Activated CD8-positive, alpha-beta memory T cell treated with anti-CD3 and anti-CD28 coated beads, Interleukin-2, amount 50 U/mL, for 1 hour (primary cell): Measurements from ENCODE around the gene COA3.
A peak's percentile ranks its signal among the peaks of the same experiment; 100 is the strongest.

Source experiments
- DNase-seq: peaks from one replicate; pipeline ENCODE4 v3.0.0-alpha.2; 2020; ENCODE audit errors: extremely low read depth

The COA3 gene

DNA sequence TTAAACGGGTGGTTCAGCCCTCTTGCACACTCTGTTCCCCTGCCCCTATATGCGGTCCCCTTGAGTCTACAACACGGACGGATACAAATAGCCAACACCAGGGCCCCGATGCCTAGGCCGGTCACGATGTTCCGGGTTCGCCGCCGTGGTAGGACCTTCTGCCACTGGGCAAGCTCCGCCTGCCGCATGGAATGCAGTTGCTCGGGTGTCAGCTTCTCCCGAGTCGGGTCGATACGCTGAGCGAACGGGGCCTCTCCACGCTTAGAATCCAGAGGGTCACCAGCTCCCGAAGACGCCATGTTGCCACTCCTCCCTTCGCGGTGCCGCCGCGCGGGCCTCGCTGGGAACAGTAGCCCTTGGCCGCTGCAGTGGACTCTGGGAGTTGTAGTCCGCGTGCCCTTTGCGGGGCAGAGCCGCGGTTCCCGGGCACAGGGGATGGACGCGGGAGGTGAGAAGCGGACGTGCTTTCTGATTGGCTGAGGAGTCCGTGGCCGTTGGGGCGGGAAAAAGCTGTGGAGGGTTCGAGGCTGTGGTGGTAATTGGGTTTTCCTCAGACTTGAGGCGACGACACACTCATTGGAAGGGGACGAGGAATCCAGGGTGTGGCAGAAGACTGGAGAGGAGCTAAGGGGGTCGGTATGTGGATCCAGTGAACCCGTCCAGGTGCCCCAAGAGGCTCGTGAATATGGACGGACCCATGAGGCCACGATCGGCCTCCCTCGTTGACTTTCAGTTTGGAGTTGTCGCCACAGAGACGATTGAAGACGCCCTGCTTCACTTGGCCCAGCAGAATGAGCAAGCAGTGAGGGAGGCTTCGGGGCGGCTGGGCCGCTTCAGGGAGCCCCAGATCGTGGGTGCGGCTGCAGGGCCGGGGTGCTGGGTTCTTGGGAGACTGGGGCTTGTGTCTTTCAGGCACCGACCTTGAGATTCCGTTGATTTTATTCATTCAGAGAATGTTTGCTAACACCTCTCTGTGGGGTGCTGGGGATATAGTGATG lies at the start of gene COA3, which contains the start of gene CNTD1:
TSS of gene COA3 (minus strand) at position 322 of the 998 bp plus-strand sequence. CDS start at position 299, 23 bp downstream.
TSS of gene CNTD1 (plus strand) at position 479 of the 998 bp plus-strand sequence. CDS start at position 686, 207 bp downstream.
- peak; percentile 32 for DNase-seq

DNA sequence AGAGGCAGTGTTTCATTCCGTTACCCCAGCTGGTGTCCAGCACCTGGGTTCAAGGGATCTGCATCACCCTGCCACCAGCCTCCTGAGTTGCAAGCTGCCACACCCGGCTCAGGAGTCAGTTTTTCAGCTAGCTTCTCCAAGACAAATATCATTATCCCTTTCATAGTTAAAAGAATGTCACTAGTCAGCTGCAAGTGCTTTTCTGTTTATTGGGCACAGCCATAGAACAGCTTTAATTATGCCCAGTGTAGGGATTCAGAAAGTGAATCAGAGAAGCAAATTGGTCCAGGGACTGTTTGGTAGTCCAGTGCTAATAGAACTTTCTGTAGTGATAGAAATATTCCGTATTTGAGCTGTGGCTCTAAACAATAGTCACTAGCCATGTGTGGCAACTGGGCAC lies 49.6 kb upstream of the COA3 start:
- DNase-seq, result no peak

GRCh38 chr17:42846594-42847280 lies 48.2 kb upstream of the COA3 start:
- DNase-seq, result no peak

GRCh38 chr17:42845918-42846593 lies 47.6 kb upstream of the COA3 start:
- no peak for DNase-seq

DNA sequence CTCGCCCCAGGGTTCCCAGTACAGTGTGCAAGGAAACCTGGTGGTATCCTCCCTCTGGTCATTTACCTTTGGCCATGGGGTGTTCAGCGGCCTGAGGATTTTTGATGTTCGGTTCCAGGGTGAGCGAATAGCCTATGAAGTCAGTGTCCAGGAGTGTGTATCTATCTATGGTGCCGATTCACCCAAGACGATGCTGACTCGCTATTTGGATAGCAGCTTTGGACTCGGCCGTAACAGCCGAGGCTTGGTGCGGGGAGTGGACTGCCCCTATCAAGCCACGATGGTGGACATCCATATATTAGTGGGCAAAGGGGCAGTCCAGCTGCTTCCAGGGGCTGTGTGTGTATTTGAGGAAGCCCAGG lies 47.0 kb upstream of the COA3 start:
- DNase-seq, result no peak

GRCh38 chr17:42844761-42845555 lies 46.5 kb upstream of the COA3 start:
- no peak for DNase-seq

GRCh38 chr17:42844271-42844670 lies 45.8 kb upstream of the COA3 start, which contains the start of gene AOC2:
Gene AOC2 (plus strand): TSS chr17:42844580. CDS start chr17:42844627, 47 bp downstream.
- no peak for DNase-seq

DNA sequence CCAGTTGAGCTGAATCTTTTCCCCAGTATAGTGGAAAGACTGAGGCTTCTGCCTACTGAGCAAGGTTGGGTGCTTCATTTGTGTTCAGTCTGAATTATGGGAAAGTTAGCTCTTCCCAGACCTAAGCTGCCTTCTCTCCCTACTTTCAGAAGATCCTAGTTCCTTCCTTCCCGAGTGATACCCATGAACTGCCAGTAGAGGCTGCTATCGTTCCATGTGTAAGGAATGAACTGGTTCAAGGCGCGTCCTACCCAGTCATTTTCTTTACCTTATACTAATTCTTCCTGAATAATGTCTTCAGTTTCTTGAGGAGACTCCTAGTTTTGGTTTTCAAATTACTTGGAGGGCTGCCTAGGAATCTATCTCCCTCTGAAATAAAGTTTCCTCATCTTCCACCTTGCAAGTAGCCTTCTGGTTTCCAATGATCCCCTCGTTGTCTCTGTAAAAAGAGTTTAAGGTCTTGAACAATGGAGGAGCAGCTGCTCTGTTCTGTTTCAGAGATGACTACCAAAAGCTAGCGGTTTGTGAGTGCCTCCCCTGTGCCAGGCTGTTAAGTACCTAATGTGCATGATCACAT lies 44.9 kb upstream of the COA3 start:
- no peak for DNase-seq

DNA sequence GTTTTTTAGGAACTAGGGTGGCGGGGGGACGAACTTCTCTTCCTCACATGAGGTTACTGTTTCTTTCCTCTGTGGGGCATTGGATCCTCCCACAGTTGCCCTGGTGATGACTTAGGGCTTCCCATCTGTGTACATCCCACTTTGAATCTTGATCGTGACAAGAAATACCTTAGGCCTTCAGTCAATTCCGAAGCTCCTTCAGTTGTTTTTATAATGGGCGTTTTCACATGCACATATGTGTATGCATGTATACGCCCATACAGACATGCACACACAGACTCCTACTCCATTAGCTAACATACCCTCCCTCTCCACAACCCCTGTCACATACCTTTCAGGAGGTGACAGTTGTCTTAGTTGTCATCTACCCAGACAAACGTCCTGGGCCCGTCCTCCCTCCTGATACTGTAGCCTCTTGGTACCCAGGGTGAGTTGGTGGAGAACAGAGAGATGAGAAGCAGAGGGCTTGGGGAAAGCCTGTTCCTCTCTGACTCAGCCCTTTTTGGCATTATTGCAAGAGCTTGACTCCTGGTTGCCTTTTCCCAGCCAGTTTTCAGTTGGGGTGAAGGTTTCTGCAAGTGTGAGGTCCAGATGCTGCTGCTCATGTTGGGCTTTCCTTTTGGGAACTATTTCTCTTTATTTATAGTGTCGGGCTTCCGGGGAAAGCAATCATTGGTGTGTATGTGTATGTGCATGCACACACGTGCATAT lies 43.6 kb upstream of the COA3 start:
- no peak for DNase-seq

- DNase-seq, result no peak
Observed at GRCh38 chr17:42835732-42836131, 37.2 kb upstream of the COA3 start.

- no peak for DNase-seq
Observed at GRCh38 chr17:42833767-42834422, 35.4 kb upstream of the COA3 start.

DNA sequence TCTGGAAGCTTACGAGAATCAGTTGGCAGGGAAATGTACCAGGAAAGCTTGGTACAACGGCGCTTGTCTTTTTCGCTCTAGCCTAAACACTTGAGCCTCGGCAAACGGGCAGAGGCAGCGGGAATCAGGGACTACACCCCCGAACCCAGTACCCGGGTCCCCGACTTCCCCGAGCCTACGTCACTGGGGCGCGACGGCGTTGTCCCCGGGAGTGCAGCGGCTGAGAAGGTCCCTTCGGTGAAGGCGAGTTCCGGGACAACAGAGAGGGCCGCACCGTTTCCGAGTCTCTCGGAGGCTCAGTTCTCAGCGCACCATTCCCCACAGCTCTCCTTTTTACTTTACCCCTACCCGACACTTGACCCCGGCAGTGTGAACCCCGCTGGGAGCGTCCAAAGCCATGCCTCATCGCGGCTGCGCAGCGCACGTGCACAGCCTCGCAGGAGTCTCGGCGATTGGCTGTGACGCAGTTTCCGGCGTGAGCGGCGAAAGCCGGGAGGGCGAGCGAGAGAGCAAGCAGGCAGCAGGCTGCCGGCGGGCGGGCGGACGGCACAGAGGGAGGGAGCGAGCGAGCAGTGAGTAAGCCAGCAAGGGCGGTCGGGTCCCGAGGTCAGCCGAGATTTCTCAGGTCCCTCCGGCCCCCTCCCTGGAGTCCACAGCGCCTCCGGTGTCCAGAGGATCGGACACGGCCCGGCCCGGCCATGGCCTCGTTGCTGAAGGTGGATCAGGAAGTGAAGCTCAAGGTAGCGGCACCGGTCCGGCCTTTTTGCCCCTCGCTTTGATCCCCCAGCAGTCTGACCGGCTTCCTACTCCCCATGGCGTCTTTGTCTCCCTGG lies 34.6 kb upstream of the COA3 start, which contains the start of gene PSME3:
TSS of gene PSME3 (plus strand) at position 464 of the 833 bp plus-strand sequence. CDS start at position 699, 235 bp downstream.
- DNase-seq, result peak; percentile 67

GRCh38 chr17:42832213-42832933 lies 33.9 kb upstream of the COA3 start:
- DNase-seq, result no peak

DNA sequence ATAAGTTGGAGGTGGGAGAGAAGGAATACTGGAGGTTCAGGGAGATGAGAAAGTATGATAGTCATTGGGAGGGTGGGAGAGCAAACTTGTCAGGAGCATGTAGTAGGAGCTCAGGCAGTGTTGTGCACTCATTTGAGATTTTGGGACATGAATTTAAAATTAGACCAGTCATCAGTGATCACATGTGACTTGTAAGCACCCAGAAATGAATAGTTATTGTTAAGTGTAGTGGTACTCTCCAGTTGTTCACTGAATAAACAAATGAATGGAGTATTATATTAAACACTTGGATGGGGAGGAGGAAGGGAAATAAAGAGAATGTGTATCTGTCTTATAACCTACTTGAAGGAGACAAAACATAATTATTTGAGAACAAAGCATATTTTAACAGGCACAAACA lies 32.5 kb upstream of the COA3 start:
- no peak for DNase-seq

GRCh38 chr17:42827472-42827871 lies 29.0 kb upstream of the COA3 start:
- DNase-seq, result no peak

DNA sequence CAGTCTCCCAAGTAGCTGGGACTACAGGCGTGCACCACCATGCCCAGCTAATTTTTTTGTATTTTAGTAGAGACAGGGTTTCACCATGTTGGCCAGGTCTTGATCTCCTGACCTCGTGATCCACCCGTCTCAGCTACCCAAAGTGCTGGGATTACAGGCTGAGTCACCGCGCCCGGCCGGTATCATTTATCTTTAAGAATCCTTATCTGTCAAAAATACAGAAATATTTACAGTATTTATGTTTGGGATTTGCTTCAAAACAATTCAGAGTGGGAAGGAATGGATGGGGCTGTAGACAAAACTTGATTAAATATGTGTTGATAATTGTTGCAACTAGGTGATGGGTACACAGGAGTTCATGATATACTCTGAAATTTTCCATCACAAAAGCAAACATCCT lies 22.7 kb upstream of the COA3 start:
- DNase-seq, result no peak

GRCh38 chr17:42819939-42820535 lies 21.5 kb upstream of the COA3 start:
- DNase-seq, result no peak

GRCh38 chr17:42818379-42818778 lies 19.9 kb upstream of the COA3 start:
- DNase-seq, result no peak
